Measurements from ENCODE around the gene GNPTG.

The GNPTG gene

GRCh38 chr16:1354815-1355540 is 3.2 kb downstream of the GNPTG start:
- DNase-seq (ENCODE audit: extremely low read depth, low read depth): no peak
- TF ChIP-seq, protein P1, sequence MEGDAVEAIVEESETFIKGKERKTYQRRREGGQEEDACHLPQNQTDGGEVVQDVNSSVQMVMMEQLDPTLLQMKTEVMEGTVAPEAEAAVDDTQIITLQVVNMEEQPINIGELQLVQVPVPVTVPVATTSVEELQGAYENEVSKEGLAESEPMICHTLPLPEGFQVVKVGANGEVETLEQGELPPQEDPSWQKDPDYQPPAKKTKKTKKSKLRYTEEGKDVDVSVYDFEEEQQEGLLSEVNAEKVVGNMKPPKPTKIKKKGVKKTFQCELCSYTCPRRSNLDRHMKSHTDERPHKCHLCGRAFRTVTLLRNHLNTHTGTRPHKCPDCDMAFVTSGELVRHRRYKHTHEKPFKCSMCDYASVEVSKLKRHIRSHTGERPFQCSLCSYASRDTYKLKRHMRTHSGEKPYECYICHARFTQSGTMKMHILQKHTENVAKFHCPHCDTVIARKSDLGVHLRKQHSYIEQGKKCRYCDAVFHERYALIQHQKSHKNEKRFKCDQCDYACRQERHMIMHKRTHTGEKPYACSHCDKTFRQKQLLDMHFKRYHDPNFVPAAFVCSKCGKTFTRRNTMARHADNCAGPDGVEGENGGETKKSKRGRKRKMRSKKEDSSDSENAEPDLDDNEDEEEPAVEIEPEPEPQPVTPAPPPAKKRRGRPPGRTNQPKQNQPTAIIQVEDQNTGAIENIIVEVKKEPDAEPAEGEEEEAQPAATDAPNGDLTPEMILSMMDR (IDR thresholded peaks at IDR 0.05; ENCODE audit: low read depth, low read length, missing control alignments): no peak
- H3K4me3 ChIP-seq (replicated peaks; ENCODE audit: low read depth, low read length): no peak overlapping the region

- DNase-seq (ENCODE audit: extremely low read depth, low read depth): no peak
- TF ChIP-seq, protein P1 (IDR thresholded peaks at IDR 0.05; ENCODE audit: low read depth, low read length, missing control alignments): no peak
Observed at GRCh38 chr16:1355591-1355990, 3.9 kb downstream of the GNPTG start.

GRCh38 chr16:1356061-1356900 is 4.5 kb downstream of the GNPTG start:
- H3K4me3 ChIP-seq (replicated peaks; ENCODE audit: low read depth, low read length): no peak overlapping the region
- TF ChIP-seq, protein P1 (IDR thresholded peaks at IDR 0.05; ENCODE audit: low read depth, low read length, missing control alignments): no peak
- DNase-seq (ENCODE audit: extremely low read depth, low read depth): no peak

More at GRCh38 chr16:1355591-1355990, 3.9 kb downstream of the GNPTG start:
- no peak overlapping the region for H3K4me3 ChIP-seq (replicated peaks; ENCODE audit: low read depth, low read length)

GRCh38 chr16:1357906-1358566 is 6.3 kb downstream of the GNPTG start:
- no peak for DNase-seq (ENCODE audit: extremely low read depth, low read depth)
- H3K4me3 ChIP-seq (replicated peaks; ENCODE audit: low read depth, low read length): no peak overlapping the region
- TF ChIP-seq, protein P1 (IDR thresholded peaks at IDR 0.05; ENCODE audit: low read depth, low read length, missing control alignments): no peak

DNA sequence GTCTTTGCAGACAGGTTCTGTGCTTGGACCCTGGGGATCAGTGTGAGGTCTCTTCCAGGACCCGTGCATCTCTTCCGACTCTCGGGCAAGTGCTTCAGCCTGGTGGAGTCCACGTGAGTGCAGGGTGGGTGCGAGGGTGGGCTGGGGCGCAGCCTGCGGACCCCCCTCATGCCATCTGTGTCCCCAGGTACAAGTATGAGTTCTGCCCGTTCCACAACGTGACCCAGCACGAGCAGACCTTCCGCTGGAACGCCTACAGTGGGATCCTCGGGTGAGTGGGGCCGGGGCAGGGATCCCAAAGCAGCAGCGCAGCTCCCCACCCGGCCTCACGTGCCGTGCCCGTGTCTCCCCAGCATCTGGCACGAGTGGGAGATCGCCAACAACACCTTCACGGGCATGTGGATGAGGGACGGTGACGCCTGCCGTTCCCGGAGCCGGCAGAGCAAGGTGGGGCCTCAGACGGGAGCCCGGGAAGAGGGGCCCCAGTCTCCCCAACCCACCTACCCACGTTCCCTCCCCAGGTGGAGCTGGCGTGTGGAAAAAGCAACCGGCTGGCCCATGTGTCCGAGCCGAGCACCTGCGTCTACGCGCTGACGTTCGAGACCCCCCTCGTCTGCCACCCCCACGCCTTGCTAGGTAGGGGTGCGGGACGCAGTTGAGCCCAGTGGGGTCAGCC is 10.1 kb downstream of the GNPTG start:
- H3K4me3 ChIP-seq (replicated peaks; ENCODE audit: low read depth, low read length): no peak overlapping the region
- TF ChIP-seq, protein P1 (IDR thresholded peaks at IDR 0.05; ENCODE audit: low read depth, low read length, missing control alignments): no peak
- DNase-seq (ENCODE audit: extremely low read depth, low read depth): no peak

DNA sequence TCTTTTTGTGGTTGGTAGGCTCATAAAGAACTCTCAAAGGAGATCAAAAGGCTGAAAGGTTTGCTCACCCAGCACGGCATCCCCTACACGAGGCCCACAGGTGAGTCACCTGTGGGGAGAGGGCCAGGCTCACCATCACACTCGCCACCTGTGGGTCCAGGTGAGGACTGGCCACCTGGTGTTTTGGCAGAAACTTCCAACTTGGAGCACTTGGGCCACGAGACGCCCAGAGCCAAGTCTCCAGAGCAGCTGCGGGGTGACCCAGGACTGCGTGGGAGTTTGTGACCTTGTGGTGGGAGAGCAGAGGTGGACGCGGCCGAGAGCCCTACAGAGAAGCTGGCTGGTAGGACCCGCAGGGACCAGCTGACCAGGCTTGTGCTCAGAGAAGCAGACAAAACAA is 11.1 kb downstream of the GNPTG start:
- TF ChIP-seq, protein P1 (IDR thresholded peaks at IDR 0.05; ENCODE audit: low read depth, low read length, missing control alignments): no peak
- no peak for DNase-seq (ENCODE audit: extremely low read depth, low read depth)
- no peak overlapping the region for H3K4me3 ChIP-seq (replicated peaks; ENCODE audit: low read depth, low read length)
